Measurements from ENCODE around the gene ENTPD1. TPM values are rescaled to one million over a fixed set of nuclear protein-coding genes. Genes with fewer than 3 reads are reported as not detected.

Gene ENTPD1
- total RNA-seq, 1 experiment from 2014 or later: 0.92 TPM

DNA sequence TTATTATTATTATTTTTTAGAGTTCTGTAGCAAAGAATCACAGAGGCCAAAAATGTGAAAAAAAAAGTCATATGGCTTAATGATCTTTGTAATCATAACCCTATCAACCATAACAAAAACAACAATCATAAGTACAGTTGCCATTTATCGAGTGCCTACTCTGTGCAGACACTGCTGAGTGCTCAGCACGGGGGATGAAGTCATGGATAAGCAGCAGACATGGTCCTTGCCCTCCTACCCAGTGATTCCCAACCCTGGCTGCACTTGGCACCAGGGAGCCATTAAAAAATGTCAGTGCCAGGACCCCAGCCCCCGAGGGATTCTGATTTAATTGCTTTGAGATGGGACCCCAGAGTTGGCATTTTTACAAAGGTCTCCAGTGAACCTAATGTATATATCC, 38.2 kb downstream of the ENTPD1 start:
- Histone ChIP-seq H3K27ac (ENCODE audit: low read depth, low read length, poor library complexity, severe bottlenecking) (no peak overlapping the region), H3K9me3 (ENCODE audit: low read depth, low read length, poor library complexity, severe bottlenecking) (no peaks in the 10 kb centered on the region), H3K36me3 (ENCODE audit: insufficient read depth, low read length, poor library complexity, severe bottlenecking) (no peaks in the 10 kb centered on the region), H3K27me3 (replicated peaks; ENCODE audit: insufficient read depth, low read depth, low read length, poor library complexity) (no peaks in the 10 kb centered on the region), H3K4me1 (ENCODE audit: insufficient read depth, low read length, poor library complexity, severe bottlenecking) (no peaks in the 10 kb centered on the region), H3K4me3 (ENCODE audit: low read depth, low read length, poor library complexity, severe bottlenecking) (no peak overlapping the region)
- intact Hi-C loops (cut with micrococcal nuclease; ENCODE audit: unreplicated experiment): loop anchor here (10.0 kb wide), 1 partner anchor 61 kb away; no protein-coding TSS in a partner anchor
- DNase-seq (ENCODE audit: low spot score): no peak
- TF ChIP-seq, protein P1, sequence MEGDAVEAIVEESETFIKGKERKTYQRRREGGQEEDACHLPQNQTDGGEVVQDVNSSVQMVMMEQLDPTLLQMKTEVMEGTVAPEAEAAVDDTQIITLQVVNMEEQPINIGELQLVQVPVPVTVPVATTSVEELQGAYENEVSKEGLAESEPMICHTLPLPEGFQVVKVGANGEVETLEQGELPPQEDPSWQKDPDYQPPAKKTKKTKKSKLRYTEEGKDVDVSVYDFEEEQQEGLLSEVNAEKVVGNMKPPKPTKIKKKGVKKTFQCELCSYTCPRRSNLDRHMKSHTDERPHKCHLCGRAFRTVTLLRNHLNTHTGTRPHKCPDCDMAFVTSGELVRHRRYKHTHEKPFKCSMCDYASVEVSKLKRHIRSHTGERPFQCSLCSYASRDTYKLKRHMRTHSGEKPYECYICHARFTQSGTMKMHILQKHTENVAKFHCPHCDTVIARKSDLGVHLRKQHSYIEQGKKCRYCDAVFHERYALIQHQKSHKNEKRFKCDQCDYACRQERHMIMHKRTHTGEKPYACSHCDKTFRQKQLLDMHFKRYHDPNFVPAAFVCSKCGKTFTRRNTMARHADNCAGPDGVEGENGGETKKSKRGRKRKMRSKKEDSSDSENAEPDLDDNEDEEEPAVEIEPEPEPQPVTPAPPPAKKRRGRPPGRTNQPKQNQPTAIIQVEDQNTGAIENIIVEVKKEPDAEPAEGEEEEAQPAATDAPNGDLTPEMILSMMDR (conservative IDR thresholded peaks at IDR 0.05; ENCODE audit: low read depth, low read length): no peak
- TF ChIP-seq EZH2 (IDR thresholded peaks at IDR 0.05; ENCODE audit: borderline replicate concordance, low read depth, low read length, poor library complexity, severe bottlenecking): no peak
- ChIA-PET CTCF (no interaction called here), POLR2A (ENCODE audit: low non-redundant PET) (no interaction called here)
- no TSS peak for BruUV-seq (replicated peaks)

DNA sequence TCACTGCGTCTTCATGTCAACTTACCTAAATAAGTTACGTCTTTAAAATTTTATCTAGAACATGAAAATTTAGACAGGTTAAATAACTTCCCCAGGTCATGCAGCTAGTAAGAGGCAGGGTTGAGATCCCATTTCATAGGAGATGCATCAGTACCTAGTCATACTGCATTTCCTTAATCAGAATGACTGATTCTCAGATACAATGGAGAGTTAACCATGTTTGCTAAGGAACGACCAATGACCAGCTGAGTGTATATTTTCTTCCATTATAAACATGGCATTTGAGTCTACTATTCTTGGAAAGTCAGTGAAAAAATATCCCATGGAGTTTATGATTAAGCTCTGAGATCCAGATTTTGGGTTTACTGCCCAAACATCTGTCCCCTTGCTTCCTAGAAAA, 39.6 kb downstream of the ENTPD1 start:
- TF ChIP-seq EZH2 (IDR thresholded peaks at IDR 0.05; ENCODE audit: borderline replicate concordance, low read depth, low read length, poor library complexity, severe bottlenecking): no peak
- TF ChIP-seq, protein P1 (conservative IDR thresholded peaks at IDR 0.05; ENCODE audit: low read depth, low read length): no peak
- Histone ChIP-seq H3K27me3 (replicated peaks; ENCODE audit: insufficient read depth, low read depth, low read length, poor library complexity) (no peaks in the 10 kb centered on the region), H3K27ac (ENCODE audit: low read depth, low read length, poor library complexity, severe bottlenecking) (no peak overlapping the region), H3K4me3 (ENCODE audit: low read depth, low read length, poor library complexity, severe bottlenecking) (no peak overlapping the region), H3K4me1 (ENCODE audit: insufficient read depth, low read length, poor library complexity, severe bottlenecking) (no peaks in the 10 kb centered on the region), H3K36me3 (ENCODE audit: insufficient read depth, low read length, poor library complexity, severe bottlenecking) (no peaks in the 10 kb centered on the region), H3K9me3 (ENCODE audit: low read depth, low read length, poor library complexity, severe bottlenecking) (no peaks in the 10 kb centered on the region)
- POLR2A ChIA-PET (ENCODE audit: low non-redundant PET): no interaction called here
- CTCF ChIA-PET: no interaction called here
- BruUV-seq (replicated peaks): no TSS peak
- no peak for DNase-seq (ENCODE audit: low spot score)
- intact Hi-C loops (cut with micrococcal nuclease; ENCODE audit: unreplicated experiment): loop anchor here (10.0 kb wide), 1 partner anchor 59 kb away; no protein-coding TSS in a partner anchor

DNA sequence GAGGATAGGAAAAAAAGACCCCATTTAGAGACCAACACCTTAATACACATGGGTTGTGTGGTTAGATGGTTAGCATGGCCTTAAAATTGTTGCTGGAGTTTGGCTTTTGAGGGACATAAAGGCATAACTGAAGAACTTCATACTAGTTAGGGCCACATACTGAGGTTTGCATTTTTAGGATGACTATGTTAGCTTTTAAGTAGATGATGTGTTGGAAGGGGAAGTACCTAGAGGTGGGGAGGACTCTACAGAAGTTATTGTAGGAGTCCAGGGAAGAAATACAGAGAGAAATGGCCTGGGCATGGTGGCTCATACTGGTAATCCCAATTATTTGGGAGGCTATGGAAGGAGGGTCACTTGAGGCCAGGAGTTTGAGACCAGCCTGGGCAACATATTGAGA, 40.5 kb downstream of the ENTPD1 start:
- Histone ChIP-seq H3K4me1 (ENCODE audit: insufficient read depth, low read length, poor library complexity, severe bottlenecking) (no peaks in the 10 kb centered on the region), H3K27ac (ENCODE audit: low read depth, low read length, poor library complexity, severe bottlenecking) (no peak overlapping the region), H3K4me3 (ENCODE audit: low read depth, low read length, poor library complexity, severe bottlenecking) (no peak overlapping the region), H3K36me3 (ENCODE audit: insufficient read depth, low read length, poor library complexity, severe bottlenecking) (no peaks in the 10 kb centered on the region), H3K9me3 (ENCODE audit: low read depth, low read length, poor library complexity, severe bottlenecking) (no peaks in the 10 kb centered on the region), H3K27me3 (replicated peaks; ENCODE audit: insufficient read depth, low read depth, low read length, poor library complexity) (no peaks in the 10 kb centered on the region)
- intact Hi-C loops (cut with micrococcal nuclease; ENCODE audit: unreplicated experiment): loop anchor here (10.0 kb wide), 1 partner anchor 58 kb away; no protein-coding TSS in a partner anchor
- no peak for TF ChIP-seq EZH2 (IDR thresholded peaks at IDR 0.05; ENCODE audit: borderline replicate concordance, low read depth, low read length, poor library complexity, severe bottlenecking)
- TF ChIP-seq, protein P1 (conservative IDR thresholded peaks at IDR 0.05; ENCODE audit: low read depth, low read length): no peak
- no TSS peak for BruUV-seq (replicated peaks)
- no peak for DNase-seq (ENCODE audit: low spot score)
- POLR2A ChIA-PET (ENCODE audit: low non-redundant PET): no interaction called here
- CTCF ChIA-PET: no interaction called here
